Hematopoietic multipotent progenitor cell treated with erythropoietin and hydrocortisone succinate and interleukin-3 and kit ligand, for 6 days (in vitro differentiated cells): ENCODE measurements around the gene MARK3.
"Not testable (repeated sequence)": the region's sequence is repeated elsewhere in the genome, so short reads cannot be mapped to it uniquely, and the experiment has no call there.

Experiments
- DNase-seq: peaks from one replicate; pipeline ENCODE4 v3.0.0-alpha.2; 2015

The MARK3 gene

GRCh38 chr14:103385152-103385928 is at the start of gene MARK3:
Gene MARK3 (plus strand): TSS chr14:103385415. CDS start chr14:103386030, 615 bp downstream.
- peak; percentile 99 for DNase-seq

DNA sequence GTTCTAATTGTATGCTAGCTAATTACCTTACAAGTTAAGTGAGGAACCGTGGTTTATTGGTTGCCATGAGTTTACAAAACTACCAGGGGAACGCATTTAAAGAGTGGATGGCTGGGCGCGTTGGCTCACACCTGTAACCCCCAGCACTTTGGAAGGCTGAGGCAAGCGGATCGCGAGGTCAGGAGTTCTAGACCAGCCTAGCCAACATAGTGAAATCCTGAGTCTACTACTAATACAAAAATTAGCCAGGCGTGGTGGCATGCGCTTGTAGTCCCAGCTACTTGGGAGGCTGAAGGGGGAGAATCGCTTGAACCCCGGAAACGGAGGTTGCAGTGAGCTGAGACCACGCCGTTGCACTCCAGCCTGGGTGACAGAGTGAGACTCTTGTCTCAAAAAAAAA is 49.0 kb upstream of the MARK3 start:
- DNase-seq, result no peak

- DNase-seq, result no peak
These were observed 47.4 kb upstream of the MARK3 start for GRCh38 chr14:103337794-103338193.

DNA sequence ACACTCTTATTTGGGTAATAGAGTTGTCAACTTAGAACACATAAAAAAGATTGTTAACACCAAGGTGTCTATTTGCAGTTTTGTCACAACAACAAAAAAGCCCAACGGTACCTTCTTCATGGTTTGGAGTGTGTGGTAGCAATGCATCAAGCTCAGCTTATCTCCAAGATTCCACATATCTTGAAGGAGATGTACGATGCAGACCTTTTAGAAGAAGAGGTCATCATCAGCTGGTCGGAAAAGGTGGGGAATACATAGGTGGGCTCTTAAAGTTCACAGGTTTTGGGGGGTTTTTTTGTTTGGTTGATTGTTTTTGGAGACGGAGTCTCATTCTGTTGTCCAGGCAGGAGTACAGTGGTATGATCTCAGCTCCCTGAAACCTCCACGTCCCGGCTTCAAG is 45.7 kb upstream of the MARK3 start:
- DNase-seq, result no peak

DNA sequence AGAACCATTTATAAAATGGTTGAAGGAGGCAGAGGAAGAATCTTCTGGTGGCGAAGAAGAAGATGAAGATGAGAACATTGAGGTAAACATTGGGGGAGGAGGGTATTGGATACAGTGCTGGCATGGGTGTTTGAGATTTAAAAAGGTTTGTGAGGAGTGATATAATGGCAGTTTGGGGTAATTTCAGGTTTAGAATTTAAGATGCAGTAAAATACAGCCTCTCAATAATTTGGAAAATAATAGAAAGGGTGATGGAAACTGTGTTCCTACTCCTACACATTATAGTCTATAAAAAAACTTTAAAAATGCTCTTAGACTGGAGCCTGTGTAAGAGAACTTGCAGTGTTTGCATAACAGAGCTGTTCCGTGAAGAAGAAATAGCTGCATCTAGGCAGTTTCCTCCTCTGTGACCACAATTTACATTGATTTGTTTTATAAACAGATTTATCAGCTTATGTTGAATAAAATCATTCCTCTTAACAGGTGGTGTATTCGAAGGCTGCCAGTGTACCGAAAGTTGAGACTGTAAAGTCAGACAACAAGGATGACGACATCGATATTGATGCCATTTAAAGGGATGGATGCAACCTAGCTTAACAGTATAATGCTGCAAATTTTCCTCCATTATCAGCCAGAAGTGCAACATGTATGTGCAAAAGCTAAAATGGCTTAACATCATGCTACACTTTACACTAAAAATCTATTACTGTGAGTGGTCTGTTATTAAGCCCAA is 44.6 kb upstream of the MARK3 start:
- no peak for DNase-seq

- peak; percentile 46 for DNase-seq
These were observed 43.7 kb upstream of the MARK3 start for GRCh38 chr14:103341250-103342129.

DNA sequence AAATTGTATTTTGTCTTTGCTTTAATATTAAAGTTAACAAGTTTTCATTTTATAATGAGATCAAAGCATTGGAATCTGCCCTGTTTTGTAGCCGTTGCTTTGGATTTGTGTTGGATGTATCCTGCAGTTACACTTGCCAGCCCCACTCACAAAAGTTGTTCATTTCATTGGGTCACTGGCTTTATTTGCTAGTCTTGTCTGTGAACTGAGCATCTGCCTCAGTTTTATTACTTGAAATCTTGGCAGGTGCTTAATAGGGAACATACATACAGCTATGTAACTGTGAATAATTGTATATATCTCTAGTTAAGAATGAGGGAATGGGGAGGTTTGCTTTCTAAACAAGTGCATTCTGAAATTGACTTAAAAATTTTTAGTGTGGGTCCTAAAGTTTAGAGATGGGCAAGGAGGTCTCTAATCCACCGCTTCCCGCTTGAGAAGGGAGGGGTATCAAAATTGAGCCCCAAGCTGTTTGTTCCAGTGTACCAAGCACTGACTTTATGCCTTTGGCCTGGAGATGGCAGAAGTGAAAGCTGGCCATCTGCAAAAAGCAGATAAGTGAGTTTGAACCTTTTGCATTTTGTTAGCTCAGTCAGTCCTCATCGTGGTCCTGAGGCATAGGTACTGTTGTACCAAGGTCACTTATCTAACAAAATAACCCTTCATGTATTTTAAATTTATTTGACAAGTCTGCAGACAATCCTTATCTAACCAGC is 41.9 kb upstream of the MARK3 start:
- peak; percentile 74 for DNase-seq

DNA sequence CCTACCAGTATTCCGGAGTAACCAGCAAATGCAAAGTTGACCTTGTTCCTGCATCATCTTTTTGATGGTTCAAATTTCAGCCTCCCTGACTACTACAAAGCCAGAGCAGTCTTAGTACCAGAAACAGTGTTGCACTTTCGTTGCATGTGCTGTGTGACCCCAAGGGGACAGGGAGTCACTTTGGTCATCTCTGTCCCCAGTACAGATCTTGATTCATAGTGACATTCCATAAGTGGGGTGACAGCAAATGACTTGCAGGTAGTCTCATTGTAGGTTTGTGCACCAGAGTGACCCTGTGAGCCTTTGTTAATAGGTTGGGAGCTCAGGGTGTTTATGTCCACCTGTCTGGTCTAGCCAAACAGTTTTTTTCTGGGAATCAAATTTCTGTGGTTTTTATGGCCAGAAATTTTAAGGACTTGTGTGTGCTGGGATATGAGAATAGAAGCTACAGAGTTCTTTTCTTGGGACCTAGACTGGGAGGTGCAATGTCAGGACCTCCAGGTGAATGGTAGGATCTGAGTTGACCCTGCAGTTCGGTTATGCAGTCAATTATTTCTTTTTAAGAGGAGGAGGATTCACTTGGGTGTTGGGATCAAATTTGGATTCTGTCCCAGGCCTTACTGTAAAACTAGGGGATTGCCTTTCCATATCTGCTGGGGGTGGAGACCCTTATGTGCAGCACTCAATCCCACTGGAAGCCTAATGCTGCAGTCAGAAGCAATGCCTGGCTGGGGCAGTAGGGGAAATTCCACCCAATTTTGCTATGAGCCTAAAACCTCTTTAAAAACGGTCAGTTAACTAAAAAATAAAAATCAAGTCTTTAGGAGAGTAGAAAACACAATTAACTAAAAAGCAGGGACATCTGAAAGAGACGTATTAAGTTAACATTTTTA is 41.1 kb upstream of the MARK3 start:
- no peak for DNase-seq

GRCh38 chr14:103346286-103346685 is 38.9 kb upstream of the MARK3 start:
- DNase-seq, result no peak

DNA sequence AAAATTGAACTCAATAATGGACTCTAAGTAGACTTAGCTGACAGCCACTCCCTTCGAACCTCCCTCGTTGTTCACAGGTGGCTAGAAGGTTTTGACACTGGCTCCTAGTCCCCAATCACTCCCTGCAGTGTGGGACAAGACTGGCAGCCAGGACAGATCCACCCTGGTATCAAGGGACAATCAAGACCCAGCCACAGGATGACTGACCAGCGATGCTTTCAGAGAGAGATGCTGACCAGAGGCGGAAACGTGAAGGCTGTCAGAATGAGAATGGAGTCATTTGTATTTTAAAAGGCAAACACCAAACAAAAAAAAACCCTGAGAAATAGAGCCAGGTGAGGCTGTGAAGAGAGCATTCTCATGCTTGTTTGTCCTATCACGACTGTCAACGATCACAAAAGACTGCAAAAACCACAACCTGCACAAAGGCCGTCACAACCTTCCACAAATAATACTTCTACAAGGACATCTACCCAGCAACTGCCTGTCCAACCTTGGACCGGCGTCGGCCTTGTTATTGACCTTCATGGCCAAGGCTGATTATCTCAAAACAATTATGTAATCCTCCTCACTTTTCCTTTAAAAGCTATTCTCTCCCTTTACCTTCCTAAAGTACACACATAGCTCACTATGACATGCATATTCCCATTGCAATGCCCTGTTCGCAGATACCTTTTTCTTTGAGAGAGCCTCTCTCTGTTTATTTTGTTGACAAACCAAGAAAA is 38.0 kb upstream of the MARK3 start:
- DNase-seq, result no peak

DNA sequence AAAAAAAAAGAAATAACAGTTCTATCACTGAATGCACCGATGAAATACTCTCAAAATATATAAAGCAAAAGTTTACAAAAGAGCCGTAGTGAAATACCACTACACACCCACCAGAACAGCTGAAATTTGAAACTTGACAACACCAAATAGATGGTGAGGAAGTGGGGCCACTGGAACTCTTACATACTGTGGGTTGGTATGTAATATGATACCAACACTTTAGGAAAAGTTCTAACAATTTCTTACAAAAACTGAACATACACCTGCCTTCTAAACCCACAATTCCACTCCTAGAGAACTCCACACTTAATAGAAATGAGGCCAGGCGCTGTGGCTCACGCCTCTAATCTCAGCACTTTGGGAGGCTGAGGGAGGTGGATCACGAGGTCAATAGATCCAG is 37.1 kb upstream of the MARK3 start:
- DNase-seq, result no peak

DNA sequence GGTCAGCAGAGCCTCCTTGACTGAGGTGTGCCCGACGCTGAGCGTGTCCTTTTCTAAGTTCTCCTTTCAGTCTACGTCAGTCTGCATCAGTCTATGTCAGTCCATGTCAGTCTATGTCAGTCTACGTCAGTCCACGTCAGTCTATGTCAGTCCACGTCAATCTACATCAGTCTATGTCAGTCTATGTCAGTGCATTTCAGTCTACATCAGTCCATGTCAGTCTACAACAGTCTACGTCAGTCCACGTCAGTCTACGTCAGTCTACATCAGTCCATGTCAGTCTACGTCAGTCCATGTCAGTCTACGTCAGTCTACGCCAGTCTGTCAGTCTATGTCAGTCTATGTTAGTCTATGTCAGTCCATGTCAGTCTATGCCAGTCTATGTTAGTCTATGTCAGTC is 35.2 kb upstream of the MARK3 start:
- DNase-seq, result no peak

DNA sequence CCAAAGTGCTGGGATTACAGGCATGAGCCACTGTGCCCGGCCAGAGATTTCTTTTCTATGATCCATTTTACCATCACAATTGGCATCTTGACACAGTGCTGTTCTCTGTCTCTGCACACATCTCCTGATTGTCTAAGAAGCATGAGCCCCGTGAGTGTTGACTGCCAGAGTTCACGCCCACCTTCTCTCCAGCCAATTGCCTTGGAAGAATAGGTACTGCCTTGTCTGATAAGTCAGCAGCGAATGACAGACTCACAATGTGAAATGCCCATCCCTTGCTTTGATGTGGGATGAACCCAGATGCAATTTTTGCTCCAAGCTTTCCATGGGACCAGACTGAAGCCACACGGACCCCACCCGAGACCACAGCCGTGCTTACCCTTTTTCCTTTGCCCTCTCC is 31.9 kb upstream of the MARK3 start:
- DNase-seq, result peak; percentile 76

GRCh38 chr14:103354141-103354540 is 31.1 kb upstream of the MARK3 start:
- DNase-seq, result no peak

DNA sequence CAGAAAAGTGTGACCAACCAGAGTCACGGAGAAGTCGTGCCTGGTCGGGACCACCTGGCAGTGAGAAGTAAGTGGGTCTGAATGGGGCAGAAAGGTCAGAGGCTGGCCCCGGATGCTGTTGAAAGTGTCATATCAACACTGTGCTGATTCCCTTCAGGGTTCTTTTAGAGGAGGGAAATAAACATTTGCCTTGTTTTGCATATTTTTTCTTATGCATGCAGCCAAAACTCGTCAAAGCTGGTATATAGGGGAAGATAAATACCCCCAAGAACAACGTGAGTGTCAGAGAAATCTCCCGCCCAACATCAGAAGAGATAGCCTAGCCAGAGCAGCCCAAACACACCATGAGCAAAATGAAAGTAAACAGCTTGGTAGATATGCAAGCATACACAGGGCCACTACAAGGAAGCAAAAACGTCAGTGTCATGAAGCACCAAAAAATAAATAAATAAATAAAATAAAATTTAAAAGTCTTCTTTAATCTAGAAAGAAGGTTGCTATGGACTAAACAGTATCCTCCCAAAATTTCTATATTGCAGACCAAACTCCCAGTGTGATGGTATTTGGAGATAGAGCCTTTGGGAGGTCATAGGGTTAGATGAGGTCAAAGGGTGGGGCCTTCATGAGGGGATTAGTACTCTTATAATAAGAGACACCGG is 29.1 kb upstream of the MARK3 start:
- peak; percentile 77 for DNase-seq

DNA sequence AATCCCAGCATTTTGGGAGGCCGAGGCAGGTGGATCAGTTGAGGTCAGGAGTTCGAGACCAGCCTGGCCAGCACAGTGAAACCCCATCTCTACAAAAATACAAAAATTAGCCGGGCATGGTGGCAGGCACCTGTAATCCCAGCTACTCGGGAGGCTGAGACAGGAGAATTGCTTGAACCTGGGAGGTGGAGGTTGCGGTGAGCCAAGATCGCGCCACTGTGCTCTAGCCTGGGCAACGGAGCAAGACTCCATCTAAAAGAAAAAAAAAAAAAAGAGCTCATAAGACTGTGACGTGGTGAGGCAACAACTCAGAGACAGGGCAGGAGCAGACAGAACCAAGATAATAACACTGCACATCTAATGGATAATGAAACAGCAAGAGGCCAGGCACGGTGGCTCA is 27.7 kb upstream of the MARK3 start:
- not testable (repeated sequence) for DNase-seq

DNA sequence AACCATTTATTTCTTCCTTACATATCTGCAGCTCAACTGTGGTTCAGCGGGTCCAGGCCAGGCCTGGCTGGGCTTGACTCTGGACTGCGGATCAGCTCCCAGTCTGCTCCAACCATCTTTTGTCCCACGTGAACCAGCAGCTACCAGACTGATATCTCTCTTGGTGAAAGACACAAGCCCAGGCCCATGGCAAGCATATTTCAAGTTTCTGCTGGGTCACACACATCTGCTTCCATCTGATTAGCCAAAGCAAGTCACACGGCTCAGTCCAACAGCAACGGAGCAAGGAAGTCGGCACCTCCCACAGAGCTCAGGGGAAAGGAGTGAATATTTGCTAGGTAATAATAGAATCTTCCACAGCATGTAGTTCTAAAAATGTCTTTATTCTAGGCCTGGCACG is 24.7 kb upstream of the MARK3 start:
- DNase-seq, result peak; percentile 82

GRCh38 chr14:103361867-103362266 is 23.3 kb upstream of the MARK3 start:
- DNase-seq, result no peak

DNA sequence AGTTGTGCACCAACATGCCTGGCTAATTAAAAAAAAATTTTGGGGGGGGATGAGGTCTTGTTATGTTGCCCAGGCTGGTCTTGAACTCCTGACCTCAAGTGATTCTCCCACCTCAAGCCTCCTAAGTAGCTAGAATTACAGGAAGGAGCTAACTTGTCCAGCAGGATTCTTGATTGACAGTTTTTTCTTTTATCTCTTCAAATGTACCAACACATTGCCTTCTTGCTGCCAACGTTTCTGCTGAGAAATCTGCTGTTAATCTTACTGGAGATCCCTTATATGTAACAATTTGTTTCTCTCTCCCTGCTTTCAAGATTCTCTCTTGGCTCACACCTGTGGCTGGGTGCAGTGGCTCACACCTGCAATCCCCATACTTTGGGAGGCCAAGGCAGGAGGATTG is 22.4 kb upstream of the MARK3 start:
- DNase-seq, result peak; percentile 58

- no peak for DNase-seq
These were observed 18.5 kb upstream of the MARK3 start for GRCh38 chr14:103366741-103367140.
